IPS-NIHi11 (cell line): ENCODE data around the gene RAD51B.
A peak's percentile ranks its signal among the peaks of the same experiment; 100 is the strongest.
"Not testable (repeated sequence)": the region's sequence is repeated elsewhere in the genome, so short reads cannot be mapped to it uniquely, and the experiment has no call there.

Source experiments
- DNase-seq: peaks from one replicate; pipeline ENCODE4 v3.0.0; 2012; ENCODE audit warnings: mixed read lengths, low spot score

Gene RAD51B

DNA sequence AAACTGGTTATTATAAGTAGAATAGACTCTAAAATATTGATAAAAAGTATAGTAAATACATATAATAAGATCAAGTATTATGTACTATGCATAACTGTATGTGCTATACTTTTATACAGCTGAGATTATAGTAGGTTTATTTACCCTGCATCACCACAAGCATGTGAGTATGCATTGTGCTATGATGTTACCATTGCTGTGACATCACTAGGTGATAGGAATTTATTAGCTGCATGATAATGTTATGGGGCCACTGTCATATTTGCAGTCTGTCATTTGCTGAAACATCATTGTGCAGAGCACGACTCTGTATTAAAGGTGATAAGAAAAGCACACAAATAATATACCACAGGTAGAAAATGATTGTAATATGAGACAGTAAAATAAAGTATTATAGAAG lies 587.7 kb downstream of the RAD51B start:
- no peak for DNase-seq

DNA sequence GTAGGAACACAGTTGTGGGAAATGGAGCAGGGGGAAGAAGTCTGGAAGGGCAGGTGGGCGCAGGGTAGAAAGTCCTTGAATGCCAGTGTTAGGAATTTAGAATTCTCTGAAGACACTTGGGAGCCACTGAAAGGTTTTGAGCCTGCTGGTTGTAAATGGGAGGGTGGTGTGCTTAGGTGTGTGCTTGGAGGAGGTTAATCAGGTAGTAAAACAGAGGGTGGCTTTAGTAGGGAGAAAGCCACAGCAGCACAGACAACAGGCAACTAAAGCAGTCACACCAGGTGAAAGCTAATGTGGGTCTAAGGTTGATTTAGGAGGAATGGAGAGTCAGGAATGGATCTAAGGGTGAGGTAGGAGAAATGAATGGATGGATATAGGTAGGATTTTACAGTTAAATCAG lies 588.2 kb downstream of the RAD51B start:
- DNase-seq: no peak

DNA sequence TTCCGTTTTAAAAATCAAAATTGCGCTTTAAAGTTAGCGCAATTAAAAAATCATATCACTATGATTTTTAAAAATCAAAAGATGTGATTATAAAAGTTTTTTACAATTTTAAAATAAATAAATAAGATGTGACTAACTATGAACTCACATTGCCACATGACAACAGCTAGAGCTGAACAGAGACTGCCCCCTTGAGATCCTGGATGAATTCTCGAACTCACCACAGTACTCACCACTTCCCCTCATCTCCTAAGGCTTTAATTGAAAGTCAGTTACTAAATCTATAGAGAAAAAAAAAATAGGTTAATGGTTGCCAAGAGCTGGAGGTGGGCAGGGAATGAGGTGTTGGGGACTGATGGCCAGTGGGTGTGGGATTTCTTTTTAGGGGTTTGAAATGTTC lies 589.1 kb downstream of the RAD51B start:
- no peak for DNase-seq

DNA sequence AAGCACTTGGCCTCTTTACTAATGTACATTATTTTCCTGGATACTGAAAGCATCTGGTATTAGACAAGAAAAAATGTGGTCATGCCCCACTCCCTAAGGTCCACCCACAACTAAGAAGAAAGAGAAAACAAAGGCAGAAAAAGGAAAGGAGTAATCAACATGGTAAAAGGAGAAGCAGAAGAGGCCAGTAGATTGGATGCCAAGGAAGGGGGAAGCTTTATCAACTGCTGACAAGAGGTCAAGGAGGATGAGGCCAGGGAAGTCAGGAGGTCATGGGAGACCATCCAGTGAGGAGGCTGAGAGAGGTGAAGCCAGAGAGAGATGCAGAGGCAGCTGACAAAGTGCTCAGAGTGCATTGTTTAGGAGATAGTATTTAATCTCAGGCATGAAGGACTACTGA lies 589.8 kb downstream of the RAD51B start:
- no peak for DNase-seq

DNA sequence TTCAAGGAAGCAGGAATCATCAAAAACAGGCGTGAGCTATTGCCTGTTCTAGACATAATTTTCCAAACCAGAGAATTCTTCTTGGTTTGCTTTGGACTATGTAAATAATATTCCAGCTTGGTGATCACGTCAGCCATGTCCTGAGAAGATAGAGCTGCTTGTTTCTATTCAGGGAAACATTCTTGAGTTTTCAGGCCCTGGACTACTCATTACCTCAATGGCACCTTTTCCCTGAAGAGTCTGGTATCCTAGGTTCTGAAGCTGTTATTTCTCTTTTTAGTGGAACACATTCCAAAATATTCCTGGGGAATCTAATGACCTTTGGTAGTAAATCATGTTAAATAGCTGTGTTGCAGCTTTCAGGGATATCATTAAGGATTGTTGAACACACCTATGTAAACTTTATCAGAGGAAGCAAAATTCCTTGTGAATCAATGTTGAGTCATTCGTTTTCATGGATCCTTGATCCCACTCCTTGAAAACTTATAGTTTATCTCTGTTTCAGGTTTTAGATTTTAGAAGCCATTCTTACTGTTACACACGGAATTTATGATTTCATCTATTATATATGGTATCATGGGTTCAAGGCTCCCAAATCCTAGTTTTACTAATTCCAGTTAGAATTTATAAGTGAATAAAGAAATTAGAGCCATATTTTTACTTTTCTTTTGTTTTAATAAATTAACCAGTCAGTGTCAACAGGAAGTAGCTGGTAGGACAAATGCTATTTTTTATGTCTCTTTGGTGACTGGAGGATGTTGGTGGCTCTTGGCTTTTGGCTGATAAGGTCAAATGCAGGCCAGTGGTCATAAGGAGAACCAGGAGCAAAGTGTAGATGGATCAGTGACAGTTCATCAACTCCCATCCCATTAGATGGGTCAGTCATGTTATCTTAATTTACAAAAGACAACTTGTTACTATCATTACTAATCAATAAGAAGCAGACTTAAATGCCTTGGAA lies 593.2 kb downstream of the RAD51B start:
- no peak for DNase-seq

DNA sequence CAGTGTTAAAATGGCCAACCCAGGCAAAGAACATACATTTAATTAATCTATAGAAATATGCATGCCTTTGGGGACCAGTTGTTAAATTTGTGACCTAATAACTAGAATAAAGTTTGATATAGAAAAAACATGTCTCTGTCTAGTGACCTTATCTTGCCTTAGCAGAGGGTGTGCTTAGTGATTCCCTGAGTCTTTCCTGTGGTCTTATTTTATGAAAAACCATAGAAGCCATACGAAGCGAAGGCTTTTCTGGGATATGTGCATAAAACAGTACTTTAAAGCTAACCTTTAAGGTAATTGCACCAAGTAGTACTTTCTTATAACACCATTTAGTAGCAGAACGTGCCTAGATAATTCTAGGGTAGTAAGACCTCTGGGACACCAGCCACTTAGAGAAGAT lies 593.9 kb downstream of the RAD51B start:
- no peak for DNase-seq

DNA sequence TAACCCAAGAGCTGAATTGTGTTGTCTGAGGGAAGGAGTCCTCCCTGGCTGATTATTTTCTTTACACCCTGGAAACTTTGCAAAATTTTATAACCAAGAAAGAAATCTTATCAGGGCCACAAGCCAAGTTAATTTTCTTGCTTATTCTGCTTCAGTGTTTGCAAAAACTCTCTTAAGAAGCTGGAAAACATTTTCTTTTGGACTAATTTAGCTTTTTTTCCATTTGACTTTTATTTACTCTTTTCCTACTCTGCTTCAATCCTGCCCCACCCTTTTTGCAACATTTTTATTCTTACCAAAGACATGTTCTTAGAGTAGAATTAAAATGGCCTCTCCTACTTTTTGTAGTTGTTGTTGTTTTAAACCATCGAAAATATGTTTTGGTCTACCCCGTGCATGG lies 594.5 kb downstream of the RAD51B start:
- no peak for DNase-seq

DNA sequence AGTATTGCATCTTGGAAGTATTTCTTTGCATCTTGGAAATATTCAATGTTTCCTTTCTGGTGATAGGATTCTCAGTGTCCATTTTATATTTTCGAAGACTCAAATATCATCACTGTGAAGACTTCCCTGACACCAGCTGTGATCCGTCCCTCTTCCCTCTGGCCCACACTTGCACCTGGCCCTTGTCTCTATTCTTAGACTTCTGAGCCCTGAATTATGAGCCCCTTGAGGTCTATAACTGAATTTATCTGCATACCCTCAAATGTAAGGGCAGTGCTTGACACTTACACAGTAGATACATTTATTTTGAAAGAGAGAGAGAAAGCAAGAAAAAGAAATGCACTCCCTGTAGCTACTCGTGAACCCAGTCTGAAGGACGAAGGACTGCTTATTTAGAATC lies 596.6 kb downstream of the RAD51B start:
- no peak for DNase-seq

DNA sequence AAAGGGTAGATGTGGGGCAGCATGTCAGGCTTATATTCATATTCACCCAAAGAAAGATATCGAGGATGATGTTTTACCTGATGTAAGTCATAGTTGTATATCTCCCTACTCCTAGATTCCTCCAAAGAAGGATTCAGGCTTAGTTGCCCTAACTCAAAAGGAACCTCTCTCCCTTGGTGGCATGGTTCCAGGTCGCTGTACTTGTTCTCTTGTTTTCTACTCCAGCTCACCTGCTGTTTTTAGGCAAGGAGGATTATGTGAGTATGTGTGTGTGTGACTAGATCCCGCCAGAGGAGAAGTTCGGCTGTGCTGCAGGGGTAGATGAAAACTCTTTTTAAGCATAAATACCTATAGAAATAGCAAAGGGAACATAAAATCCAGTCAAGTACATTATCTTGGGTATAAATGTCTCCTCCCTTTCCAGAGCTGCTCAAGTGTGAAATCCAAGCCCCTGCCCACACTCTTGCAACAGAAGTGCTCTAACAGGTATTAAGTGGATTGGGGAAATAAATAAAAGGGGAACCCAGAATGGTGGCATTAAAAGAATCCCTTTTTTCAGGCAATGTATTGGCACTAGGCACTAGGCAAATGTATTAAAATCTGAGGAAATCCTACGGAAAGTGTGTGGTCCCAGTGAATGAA lies 597.6 kb downstream of the RAD51B start:
- DNase-seq: no peak

DNA sequence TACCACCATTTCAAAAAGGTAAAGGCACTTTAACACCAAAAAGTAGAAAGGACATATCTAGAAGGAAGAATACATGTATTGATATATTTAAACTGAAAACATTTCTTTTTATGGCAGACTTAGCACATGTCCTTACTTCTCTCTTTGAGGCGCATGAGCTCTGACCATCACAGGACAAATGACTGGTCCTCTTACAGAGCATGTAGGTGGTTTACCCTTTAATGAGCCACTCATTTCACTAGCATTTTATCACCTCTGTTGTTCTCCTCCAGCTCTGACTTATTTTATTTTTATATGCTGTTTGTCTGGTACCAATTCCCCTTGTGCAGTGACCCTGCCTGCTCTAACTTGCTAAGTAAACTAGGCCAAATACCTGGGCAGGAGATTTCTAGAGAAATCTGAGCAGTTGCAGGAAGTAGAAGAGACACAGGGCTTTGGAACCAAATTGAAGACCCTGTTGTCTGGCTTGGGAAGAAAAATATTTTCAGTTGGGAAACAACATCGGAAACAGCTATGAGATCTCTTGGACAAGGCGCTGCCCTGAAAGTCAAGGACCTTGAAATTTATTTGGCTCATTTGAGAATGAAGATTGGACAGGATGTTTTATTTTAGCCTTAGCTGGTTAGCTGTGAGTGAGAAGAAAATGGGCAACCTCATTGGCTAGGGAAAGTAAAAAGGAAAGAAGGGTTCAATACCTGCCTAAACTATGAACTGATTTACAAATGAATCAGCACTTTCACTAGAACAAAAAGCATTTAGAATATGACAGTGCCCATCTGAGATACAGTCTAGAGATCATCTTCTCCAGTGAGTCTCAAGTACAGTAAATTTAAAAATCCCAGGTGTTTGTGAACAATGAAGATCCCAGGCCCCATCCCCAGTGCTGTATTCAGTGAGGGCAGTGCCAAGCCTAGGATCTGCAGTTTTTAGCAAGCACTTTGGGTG lies 598.9 kb downstream of the RAD51B start:
- no peak for DNase-seq

DNA sequence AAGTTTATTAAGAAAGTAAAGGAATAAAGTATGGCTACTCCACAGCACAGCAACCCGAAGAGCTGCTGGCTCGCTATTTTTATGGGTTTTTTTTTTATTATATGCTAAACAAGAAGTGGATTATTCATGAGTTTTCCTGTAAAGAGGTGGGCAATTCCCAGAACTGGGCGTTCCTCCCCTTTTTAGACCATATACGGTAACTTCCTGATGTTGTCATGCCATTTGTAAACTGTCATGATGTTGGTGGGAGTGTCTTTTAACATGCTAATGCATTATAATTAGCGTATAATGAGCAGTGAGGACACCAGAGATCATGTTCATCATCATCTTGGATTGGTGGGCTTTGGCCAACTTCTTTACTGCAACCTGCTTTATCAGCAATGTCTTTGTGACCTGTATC lies 600.8 kb downstream of the RAD51B start:
- no peak for DNase-seq

DNA sequence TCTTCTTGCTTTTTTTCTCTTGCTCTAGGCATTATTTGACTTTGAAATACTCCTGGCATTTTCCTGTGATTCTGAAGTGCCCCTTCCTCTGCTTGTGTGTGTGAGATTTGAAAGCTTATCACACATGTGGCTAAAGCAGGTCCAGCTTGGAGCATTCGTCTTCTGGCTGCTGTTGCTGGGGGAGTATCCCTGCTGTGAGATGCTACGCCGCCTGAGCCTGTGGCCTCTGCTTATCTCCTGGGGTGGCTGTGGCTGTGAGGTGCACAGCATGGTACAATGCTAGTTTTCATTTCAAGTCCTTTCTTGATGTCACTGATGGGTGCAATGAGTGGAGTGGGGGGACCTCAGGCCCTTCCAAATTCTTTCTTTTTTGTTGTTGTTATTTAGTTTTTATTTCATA lies 601.5 kb downstream of the RAD51B start:
- DNase-seq: no peak

DNA sequence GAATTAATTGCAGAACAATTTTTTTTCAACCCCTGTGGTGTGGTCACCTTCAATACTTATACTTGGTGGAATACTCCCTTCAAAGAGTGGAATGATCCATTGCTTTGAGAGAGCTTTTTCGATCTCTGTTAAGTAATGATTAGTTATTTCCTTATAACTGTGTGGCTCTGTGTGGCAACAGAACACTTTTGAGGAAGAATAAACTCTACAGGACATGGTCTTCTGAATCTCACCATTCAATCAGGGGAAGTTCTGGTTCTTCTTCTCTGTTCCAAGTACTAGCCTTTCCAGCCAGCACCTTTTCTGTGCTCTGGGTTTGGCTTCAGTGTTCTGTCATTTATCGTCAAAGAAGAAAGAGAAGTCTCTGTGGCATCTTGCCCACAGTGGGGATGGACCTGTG lies 604.1 kb downstream of the RAD51B start:
- DNase-seq: no peak

DNA sequence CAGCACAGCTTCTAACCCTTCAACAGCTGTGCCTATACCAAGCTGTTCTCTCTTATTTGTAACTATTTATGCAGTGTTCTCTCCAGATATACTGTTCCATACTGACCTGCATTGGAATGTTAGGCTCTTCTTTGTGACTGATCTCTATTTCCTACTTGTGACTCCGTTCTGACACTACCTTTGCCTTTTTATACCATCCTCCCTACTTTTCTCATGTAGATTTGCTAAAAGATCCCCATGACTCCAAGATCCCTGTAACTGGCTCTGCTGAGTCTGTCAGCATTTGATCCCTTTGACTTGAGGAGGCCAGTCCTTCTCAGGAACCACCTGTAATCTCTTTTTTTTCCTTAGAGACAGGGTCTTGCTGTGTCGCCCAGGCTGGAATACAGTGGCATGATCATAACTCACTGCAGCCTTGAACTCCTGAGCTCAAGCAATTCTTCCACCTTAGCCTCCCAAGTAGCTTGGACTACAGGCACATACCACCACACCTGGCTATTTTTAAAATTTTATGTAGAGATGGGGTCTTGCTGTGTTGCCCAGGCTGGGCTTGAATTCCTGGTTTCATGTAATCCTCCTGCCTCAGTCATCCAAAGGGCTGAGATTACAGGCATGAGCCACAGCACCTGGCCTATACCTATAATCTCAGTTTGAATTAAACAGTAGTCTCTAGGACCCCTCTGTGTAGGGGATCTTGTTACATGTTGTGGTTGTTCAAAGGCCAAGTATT lies 605.0 kb downstream of the RAD51B start:
- peak; percentile 26 for DNase-seq

DNA sequence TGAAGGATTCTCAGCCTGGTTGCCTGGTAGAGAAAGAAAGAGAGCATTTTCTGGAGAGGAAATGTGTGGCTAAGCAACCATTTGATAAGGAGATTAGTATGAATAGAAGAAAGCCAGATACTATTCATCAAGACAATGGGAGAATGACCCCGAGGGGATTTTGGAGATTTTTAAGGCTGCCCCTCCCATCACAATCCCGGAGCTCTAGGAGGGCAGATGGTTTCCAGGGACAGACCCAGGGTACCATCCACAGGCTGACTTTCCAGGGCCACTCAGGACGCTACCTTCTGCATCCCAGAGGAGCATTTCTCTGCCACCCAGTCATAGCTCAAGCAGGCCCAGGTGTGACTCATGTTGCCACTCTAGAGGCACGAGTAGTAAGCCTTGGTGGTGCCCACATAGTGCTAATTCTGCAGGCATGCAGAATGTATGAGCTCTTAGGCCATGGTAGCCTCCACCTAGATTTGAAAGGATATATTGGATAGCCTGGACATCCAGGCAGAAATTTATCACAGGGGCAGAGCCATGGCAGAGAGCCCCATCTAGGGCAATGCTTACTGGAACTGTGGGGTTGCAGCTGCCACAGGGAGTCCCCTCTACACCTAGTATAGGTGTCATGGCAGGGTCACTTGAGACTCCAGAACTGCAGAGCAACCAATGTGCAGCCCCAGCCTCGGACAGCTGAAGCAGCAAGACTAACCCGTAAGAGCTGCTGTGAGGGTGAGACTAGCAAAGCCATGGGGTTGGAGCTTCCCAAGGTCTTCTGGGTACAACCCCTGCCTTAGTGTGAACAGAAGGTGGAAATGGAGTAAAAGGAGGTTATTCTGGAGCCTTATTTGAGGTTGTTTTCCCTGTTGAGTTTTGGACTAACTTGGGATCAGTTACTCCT lies 607.3 kb downstream of the RAD51B start:
- no peak for DNase-seq

DNA sequence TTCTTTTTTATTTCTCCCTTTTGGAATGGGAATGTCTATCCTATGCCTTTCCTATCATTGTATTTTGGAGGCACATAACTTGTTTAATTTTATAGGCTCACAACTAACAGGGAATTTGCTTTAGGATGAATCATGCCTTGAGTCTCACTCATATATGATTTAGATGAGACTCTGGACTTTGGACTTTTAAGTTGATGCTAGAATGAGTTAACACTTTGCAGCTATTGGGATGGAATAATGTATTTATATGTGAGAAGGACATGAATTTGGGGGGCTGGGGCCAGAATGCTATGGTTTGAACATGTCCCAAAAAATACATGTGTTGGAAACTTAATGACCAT lies 607.9 kb downstream of the RAD51B start:
- no peak for DNase-seq

DNA sequence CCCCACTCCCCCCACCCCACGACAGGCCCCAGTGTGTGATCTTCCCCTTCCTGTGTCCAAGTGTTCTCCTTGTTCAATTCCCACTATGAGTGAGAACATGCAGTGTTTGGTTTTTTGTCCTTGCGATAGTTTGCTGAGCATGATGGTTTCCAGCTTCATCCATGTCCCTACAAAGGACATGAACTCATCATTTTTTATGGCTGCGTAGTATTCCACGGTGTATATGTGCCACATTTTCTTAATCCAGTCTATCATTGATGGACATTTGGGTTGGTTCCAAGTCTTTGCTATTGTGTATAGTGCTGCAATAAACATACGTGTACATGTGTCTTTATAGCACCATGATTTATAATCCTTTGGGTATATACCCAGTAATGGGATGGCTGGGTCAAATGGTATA lies 609.3 kb downstream of the RAD51B start:
- DNase-seq: not testable (repeated sequence)

DNA sequence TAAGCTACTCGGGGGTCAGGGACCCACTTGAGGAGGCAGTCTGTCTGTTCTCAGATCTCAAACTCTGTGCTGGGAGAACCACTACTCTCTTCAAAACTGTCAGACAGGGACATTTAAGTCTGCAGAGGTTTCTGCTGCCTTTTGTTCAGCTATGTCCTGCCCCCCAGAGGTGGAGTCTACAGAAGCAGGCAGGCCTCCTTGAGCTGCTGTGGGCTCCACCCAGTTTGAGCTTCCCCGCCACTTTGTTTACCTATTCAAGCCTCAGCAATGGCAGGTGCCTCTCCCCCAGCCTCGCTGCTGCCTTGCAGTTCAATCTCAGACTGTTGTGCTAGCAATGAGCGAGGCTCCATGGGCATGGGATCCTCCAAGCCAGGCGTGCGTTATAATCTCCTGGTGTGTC lies 614.6 kb downstream of the RAD51B start:
- not testable (repeated sequence) for DNase-seq

DNA sequence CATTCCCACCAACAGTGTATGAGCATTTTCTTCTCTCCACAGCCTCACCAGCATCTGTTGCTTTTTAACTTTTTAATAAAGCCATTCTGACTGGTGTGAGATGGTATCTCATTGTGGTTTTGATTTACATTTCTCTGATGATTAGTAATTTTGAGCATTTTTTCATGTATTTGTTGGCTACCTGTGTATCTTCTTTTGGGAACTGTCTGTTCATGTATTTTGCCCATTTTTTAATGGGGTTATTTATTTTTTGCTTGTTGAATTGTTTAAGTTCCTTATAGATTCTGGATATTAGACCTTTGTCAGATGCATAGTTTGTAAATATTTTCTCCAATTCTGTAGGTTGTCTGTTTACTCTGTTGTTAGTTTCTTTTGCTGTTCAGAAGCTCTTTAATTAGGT lies 616.1 kb downstream of the RAD51B start:
- not testable (repeated sequence) for DNase-seq

DNA sequence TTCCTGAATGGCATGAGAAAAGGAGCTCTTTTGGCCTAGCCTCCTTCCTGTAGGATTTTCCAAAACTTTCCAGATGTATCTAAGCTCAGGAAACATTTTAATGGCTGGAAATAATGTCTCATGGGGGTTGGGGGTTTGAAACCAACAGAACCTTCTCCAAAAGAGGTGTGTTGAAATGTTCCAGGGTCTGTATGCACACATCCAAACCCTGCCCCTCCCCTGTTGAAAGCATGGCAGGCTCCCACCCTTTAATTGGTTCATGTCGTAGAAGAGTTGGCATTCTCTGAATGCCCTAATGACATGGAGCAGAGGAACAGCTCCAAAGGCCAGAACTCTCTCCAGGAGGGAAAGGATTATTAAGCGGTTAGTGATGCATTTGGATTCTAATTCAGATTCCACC lies 620.1 kb downstream of the RAD51B start:
- DNase-seq: no peak

DNA sequence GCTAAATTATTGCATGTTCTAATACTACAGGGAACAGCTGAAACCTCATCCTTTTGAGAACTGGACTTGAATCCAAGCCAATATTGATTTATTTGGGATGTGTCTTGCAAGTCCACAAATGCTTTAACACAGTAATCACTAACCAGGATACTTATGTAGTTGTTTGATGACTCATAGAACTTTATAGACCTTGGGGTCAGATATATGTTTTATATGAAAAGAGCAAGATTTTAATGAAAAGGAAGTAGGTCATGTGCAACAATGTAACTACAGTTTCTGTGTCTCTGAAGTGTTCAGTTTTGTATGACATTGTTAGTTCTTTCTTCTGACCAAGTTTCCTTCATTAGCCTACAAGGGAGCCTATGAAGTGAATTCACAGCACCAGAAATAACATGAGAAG lies 621.2 kb downstream of the RAD51B start:
- DNase-seq: no peak
